DOHH2 (cell line): ENCODE data around the gene ZSWIM5.

Experiments used
- H3F3A ChIP-seq: fragments of 200-600 bp; sonication (generic), shearing (Covaris generic); 2 replicates; pipeline ENCODE4 v1.6.0; 2016; ENCODE audit warnings: antibody characterized with exemption, mild to moderate bottlenecking; ENCODE audit not compliant: control insufficient read depth, insufficient read depth
- H3K27ac ChIP-seq: fragments of 200-600 bp; sonication (generic); 2 replicates; pipeline ENCODE4 v1.5.1; 2014; ENCODE audit warnings: low read depth, mild to moderate bottlenecking, low read length, moderate library complexity
- H3K27me3 ChIP-seq: fragments of 200-600 bp; sonication (generic); 2 replicates; pipeline ENCODE4 v1.6.1; 2014; ENCODE audit warnings: mild to moderate bottlenecking, low read length, mixed read lengths; ENCODE audit not compliant: control insufficient read depth
- H3K36me3 ChIP-seq: fragments of 200-600 bp; sonication (generic); 2 replicates; pipeline ENCODE4 v1.6.1; 2014; ENCODE audit warnings: mild to moderate bottlenecking, low read length, moderate library complexity, mixed read lengths; ENCODE audit not compliant: control insufficient read depth
- H3K4me1 ChIP-seq: fragments of 200-600 bp; sonication (generic); 2 replicates; pipeline ENCODE4 v1.6.1; 2014; ENCODE audit warnings: mild to moderate bottlenecking, low read length, mixed read lengths; ENCODE audit not compliant: control insufficient read depth
- H3K4me2 ChIP-seq: fragments of 200-600 bp; sonication (generic); 2 replicates; pipeline ENCODE4 v1.6.0; 2014; ENCODE audit warnings: mild to moderate bottlenecking, low read length, moderate library complexity
- H3K4me3 ChIP-seq: fragments of 200-600 bp; sonication (generic); 2 replicates; pipeline ENCODE4 v1.5.1; 2014; ENCODE audit warnings: mild to moderate bottlenecking, low read length, mixed read lengths
- H3K79me2 ChIP-seq: fragments of 200-600 bp; sonication (generic); 2 replicates; pipeline ENCODE4 v1.6.1; 2014; ENCODE audit warnings: mild to moderate bottlenecking, low read length, mixed read lengths; ENCODE audit not compliant: control insufficient read depth
- H3K9me2 ChIP-seq: fragments of 200-600 bp; sonication (generic); replicated peaks from 2 replicates; pipeline ENCODE4 v1.6.1; 2014; ENCODE audit warnings: mild to moderate bottlenecking, low read length, mixed read lengths; ENCODE audit not compliant: control insufficient read depth
- H3K9me3 ChIP-seq: fragments of 200-600 bp; sonication (generic); 2 replicates; pipeline ENCODE4 v1.6.1; 2014; ENCODE audit warnings: antibody characterized with exemption, low read length, mixed read lengths; ENCODE audit not compliant: control insufficient read depth, insufficient read depth
- H4K20me1 ChIP-seq: fragments of 200-600 bp; sonication (generic); 2 replicates; pipeline ENCODE4 v1.6.0; 2014; ENCODE audit warnings: low read depth, mild to moderate bottlenecking, antibody characterized with exemption, low read length, moderate library complexity; ENCODE audit not compliant: control insufficient read depth, insufficient read depth
- EZH2phosphoT487 ChIP-seq: fragments of 200-600 bp; sonication (generic); IDR thresholded peaks from 2 replicates; pipeline ENCODE4 v1.6.1; 2017; ENCODE audit warnings: borderline replicate concordance, mild to moderate bottlenecking, antibody characterized with exemption, low read length, moderate library complexity, mixed read lengths
- TF ChIP-seq, protein P1 (sequence below): fragments of 200-600 bp; sonication (generic); IDR thresholded peaks from one replicate; pipeline ENCODE4 v1.5.1; 2014; ENCODE audit warnings: antibody characterized with exemption, mild to moderate bottlenecking, low read depth, low read length; ENCODE audit not compliant: poor library complexity, severe bottlenecking

ZSWIM5 gene

GRCh38 chr1:45038661-45039364 is 167.6 kb downstream of the ZSWIM5 start:
- Histone ChIP-seq H3K4me2 (no peak overlapping the region), H3K36me3 (no peaks in the 10 kb centered on the region)

DNA sequence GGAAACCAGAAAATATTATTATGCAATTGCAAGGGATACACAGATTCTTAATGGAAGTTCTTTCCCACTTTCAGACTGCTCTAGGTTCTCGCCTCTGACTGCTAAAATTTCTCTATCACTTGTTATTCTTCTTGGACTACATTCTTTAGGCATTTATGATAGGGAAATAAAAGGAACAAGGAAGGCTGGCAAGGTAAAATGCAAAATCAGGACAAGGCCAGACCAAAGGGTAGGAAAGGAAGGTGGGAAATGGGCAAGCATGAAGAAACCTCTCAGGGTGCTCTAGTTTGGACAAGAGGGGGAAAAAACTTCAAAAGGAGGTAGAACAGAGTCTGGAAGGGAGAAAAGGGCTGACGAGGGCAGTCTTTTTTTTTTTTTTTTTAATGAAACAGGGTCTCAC is 168.2 kb downstream of the ZSWIM5 start:
- H3F3A ChIP-seq = no peaks in the 10 kb centered on the region
- H4K20me1 ChIP-seq = no peaks in the 10 kb centered on the region
- H3K27ac ChIP-seq = no peak overlapping the region
- TF ChIP-seq, protein P1, sequence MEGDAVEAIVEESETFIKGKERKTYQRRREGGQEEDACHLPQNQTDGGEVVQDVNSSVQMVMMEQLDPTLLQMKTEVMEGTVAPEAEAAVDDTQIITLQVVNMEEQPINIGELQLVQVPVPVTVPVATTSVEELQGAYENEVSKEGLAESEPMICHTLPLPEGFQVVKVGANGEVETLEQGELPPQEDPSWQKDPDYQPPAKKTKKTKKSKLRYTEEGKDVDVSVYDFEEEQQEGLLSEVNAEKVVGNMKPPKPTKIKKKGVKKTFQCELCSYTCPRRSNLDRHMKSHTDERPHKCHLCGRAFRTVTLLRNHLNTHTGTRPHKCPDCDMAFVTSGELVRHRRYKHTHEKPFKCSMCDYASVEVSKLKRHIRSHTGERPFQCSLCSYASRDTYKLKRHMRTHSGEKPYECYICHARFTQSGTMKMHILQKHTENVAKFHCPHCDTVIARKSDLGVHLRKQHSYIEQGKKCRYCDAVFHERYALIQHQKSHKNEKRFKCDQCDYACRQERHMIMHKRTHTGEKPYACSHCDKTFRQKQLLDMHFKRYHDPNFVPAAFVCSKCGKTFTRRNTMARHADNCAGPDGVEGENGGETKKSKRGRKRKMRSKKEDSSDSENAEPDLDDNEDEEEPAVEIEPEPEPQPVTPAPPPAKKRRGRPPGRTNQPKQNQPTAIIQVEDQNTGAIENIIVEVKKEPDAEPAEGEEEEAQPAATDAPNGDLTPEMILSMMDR = no peak
- no peak for TF ChIP-seq EZH2phosphoT487
- H3K9me2 ChIP-seq = no peaks in the 10 kb centered on the region
- no peak overlapping the region for H3K4me2 ChIP-seq
- H3K36me3 ChIP-seq = no peaks in the 10 kb centered on the region
- H3K27me3 ChIP-seq = no peaks in the 10 kb centered on the region
- H3K4me1 ChIP-seq = peaks cover 5% of the 10 kb centered on the region
- H3K79me2 ChIP-seq = no peaks in the 10 kb centered on the region
- no peak overlapping the region for H3K4me3 ChIP-seq
- no peaks in the 10 kb centered on the region for H3K9me3 ChIP-seq

More at GRCh38 chr1:45038661-45039364, 167.6 kb downstream of the ZSWIM5 start:
- TF ChIP-seq, protein P1 = no peak
- TF ChIP-seq EZH2phosphoT487 = no peak
- no peaks in the 10 kb centered on the region for H4K20me1 ChIP-seq
- no peaks in the 10 kb centered on the region for H3K4me1 ChIP-seq
- H3K27ac ChIP-seq = no peak overlapping the region
- no peaks in the 10 kb centered on the region for H3K79me2 ChIP-seq
- no peaks in the 10 kb centered on the region for H3K9me3 ChIP-seq
- H3K27me3 ChIP-seq = no peaks in the 10 kb centered on the region
- no peak overlapping the region for H3K4me3 ChIP-seq
- H3K9me2 ChIP-seq = no peaks in the 10 kb centered on the region
- H3F3A ChIP-seq = no peaks in the 10 kb centered on the region

GRCh38 chr1:45037456-45037855 is 168.9 kb downstream of the ZSWIM5 start:
- Histone ChIP-seq H3F3A (no peaks in the 10 kb centered on the region; the same call in 1 of the 2 replicates), H3K9me3 (no peaks in the 10 kb centered on the region), H3K27me3 (no peaks in the 10 kb centered on the region), H3K27ac (no peak overlapping the region), H3K36me3 (no peaks in the 10 kb centered on the region), H3K9me2 (no peaks in the 10 kb centered on the region), H3K4me2 (no peak overlapping the region), H4K20me1 (no peaks in the 10 kb centered on the region), H3K79me2 (no peaks in the 10 kb centered on the region), H3K4me1 (peaks cover 11% of the 10 kb centered on the region), H3K4me3 (no peak overlapping the region)
- no peak for TF ChIP-seq EZH2phosphoT487
- TF ChIP-seq, protein P1 = no peak
